Loucy (cell line): ENCODE results near the gene FAF1.

Source experiments
- CTCF ChIP-seq: fragments of 200-600 bp; sonication (generic); conservative IDR thresholded peaks from 2 replicates; pipeline ENCODE4 v1.5.1; 2014; ENCODE audit warnings: mild to moderate bottlenecking, antibody characterized with exemption, low read length
- EZH2phosphoT487 ChIP-seq: fragments of 200-600 bp; IDR thresholded peaks from 2 replicates; pipeline ENCODE4 v1.6.1; 2018; ENCODE audit warnings: antibody characterized with exemption, mild to moderate bottlenecking, moderate library complexity, borderline replicate concordance

GRCh38 chr1:51009381-51009780, 49.3 kb upstream of the FAF1 start:
- TF ChIP-seq CTCF (no peak), EZH2phosphoT487 (no peak)
